GM12878 (cell line): Measurements from ENCODE around the gene GDNF.

ENCODE experiments used
- BRCA1 ChIP-seq: IDR thresholded peaks from 2 replicates; pipeline ENCODE4 v1.6.1; 2011; ENCODE audit warnings: low read depth, low read length, improper control_type of control experiment
- CHD4 ChIP-seq: fragments of 200-600 bp; sonication (generic); IDR thresholded peaks from 2 replicates; pipeline ENCODE4 v1.6.1; 2016; ENCODE audit warnings: mild to moderate bottlenecking
- ETV6 ChIP-seq, 2 experiments: fragments of 450-650 bp in 1 of 2; IDR thresholded peaks in 1 of 2; conservative IDR thresholded peaks in 1 of 2; 2 replicates each; pipeline ENCODE4 v1.6.1; 2014; ENCODE audit warnings: antibody characterized with exemption in 1 of 2, borderline replicate concordance in 1 of 2, low read depth in 1 of 2, mild to moderate bottlenecking in 1 of 2, moderate library complexity in 1 of 2
- EZH2 ChIP-seq: IDR thresholded peaks from 2 replicates; pipeline ENCODE4 v1.6.1; 2012; ENCODE audit warnings: low read depth, mild to moderate bottlenecking, control low read depth, inconsistent platforms, low read length, borderline replicate concordance; ENCODE audit not compliant: control insufficient read depth
- HDAC6 ChIP-seq: fragments of 200-600 bp; sonication (generic); IDR thresholded peaks from one replicate; pipeline ENCODE4 v1.8.0; 2017; ENCODE audit warnings: antibody characterized with exemption; ENCODE audit not compliant: unreplicated experiment
- NR2C1 ChIP-seq: fragments of 450-650 bp; IDR thresholded peaks from 2 replicates; pipeline ENCODE4 v1.6.1; 2017; ENCODE audit warnings: antibody characterized with exemption, mild to moderate bottlenecking, moderate library complexity
- RAD21 ChIP-seq: IDR thresholded peaks from 2 replicates; pipeline ENCODE4 v1.6.1; 2011; ENCODE audit warnings: mild to moderate bottlenecking, low read depth, low read length, moderate library complexity; ENCODE audit not compliant: insufficient read depth
- TAF1 ChIP-seq: IDR thresholded peaks from 2 replicates; pipeline ENCODE4 v1.6.1; 2011; ENCODE audit warnings: mild to moderate bottlenecking, low read depth, low read length, borderline replicate concordance
- TCF12 ChIP-seq: IDR thresholded peaks from 2 replicates; pipeline ENCODE4 v1.6.1; 2011; ENCODE audit warnings: low read depth, mild to moderate bottlenecking, low read length
- TF ChIP-seq, protein P1 (sequence below): IDR thresholded peaks from 2 replicates; pipeline ENCODE4 v1.6.1; 2012; ENCODE audit warnings: low read length, inconsistent platforms
- TF ChIP-seq, protein P2 (sequence below), 3 experiments: IDR thresholded peaks in 2 of 3; conservative IDR thresholded peaks in 1 of 3; 2 replicates each; pipeline ENCODE4 v1.5.1; 2011; ENCODE audit warnings: low read depth in 3 of 3, low read length in 3 of 3, mild to moderate bottlenecking in 3 of 3, control low read depth in 2 of 3, moderate library complexity in 2 of 3, inconsistent platforms in 1 of 3, mixed read lengths in 1 of 3; ENCODE audit not compliant: control insufficient read depth in 2 of 3, insufficient read depth in 1 of 3; ENCODE audit errors: extremely low read depth in 1 of 3
- TF ChIP-seq, protein P3 (sequence below): IDR thresholded peaks from 2 replicates; pipeline ENCODE4 v1.6.1; 2011; ENCODE audit warnings: borderline replicate concordance, low read depth, mild to moderate bottlenecking, moderate library complexity, mixed read lengths, low read length; ENCODE audit not compliant: insufficient read depth; ENCODE audit errors: extremely low read length
- TF ChIP-seq, protein P4 (sequence below): IDR thresholded peaks from 2 replicates; pipeline ENCODE4 v1.6.1; 2011; ENCODE audit warnings: low read depth, low read length, improper control_type of control experiment, borderline replicate concordance
- TF ChIP-seq, protein P5 (sequence below): IDR thresholded peaks from 2 replicates; pipeline ENCODE4 v1.6.1; 2012; ENCODE audit warnings: mild to moderate bottlenecking, low read depth, low read length

DNA sequence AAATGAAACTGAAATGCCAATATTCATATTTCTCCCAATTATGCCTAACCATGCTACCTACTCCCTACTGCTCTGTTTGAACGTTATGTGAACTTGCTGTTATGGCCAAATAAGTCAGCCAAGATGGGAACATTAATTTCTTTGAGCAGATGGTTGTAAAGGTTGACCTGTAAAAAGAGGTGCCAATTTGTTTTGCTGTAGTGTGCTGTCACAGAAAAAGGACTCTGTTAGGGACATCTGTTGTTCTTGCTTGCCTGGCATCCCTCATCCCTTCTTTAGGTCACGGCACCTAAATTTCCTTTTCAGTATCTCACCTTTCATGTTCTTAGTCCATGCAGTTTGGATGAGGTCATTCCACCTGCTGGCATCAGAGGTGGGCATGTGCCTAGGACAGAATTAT is 35.4 kb downstream of the GDNF start:
- TF ChIP-seq ETV6 (conservative IDR thresholded peaks at IDR 0.05 in 1 of 2, IDR thresholded peaks at IDR 0.05 in 1 of 2; ENCODE audit: borderline replicate concordance in 1 of 2, low read depth in 1 of 2) (no peak), TAF1 (no peak), HDAC6 (no peak), RAD21 (no peak), NR2C1 (no peak), TCF12 (no peak), EZH2 (no peak), BRCA1 (no peak), CHD4 (no peak)
- TF ChIP-seq, protein P1, sequence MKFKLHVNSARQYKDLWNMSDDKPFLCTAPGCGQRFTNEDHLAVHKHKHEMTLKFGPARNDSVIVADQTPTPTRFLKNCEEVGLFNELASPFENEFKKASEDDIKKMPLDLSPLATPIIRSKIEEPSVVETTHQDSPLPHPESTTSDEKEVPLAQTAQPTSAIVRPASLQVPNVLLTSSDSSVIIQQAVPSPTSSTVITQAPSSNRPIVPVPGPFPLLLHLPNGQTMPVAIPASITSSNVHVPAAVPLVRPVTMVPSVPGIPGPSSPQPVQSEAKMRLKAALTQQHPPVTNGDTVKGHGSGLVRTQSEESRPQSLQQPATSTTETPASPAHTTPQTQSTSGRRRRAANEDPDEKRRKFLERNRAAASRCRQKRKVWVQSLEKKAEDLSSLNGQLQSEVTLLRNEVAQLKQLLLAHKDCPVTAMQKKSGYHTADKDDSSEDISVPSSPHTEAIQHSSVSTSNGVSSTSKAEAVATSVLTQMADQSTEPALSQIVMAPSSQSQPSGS, result no peak
- TF ChIP-seq, protein P2, sequence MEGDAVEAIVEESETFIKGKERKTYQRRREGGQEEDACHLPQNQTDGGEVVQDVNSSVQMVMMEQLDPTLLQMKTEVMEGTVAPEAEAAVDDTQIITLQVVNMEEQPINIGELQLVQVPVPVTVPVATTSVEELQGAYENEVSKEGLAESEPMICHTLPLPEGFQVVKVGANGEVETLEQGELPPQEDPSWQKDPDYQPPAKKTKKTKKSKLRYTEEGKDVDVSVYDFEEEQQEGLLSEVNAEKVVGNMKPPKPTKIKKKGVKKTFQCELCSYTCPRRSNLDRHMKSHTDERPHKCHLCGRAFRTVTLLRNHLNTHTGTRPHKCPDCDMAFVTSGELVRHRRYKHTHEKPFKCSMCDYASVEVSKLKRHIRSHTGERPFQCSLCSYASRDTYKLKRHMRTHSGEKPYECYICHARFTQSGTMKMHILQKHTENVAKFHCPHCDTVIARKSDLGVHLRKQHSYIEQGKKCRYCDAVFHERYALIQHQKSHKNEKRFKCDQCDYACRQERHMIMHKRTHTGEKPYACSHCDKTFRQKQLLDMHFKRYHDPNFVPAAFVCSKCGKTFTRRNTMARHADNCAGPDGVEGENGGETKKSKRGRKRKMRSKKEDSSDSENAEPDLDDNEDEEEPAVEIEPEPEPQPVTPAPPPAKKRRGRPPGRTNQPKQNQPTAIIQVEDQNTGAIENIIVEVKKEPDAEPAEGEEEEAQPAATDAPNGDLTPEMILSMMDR (IDR thresholded peaks at IDR 0.05 in 2 of 3, conservative IDR thresholded peaks at IDR 0.05 in 1 of 3; ENCODE audit: control insufficient read depth in 2 of 3, extremely low read depth in 1 of 3, insufficient read depth in 1 of 3, low read depth in 3 of 3, low read length in 3 of 3), result no peak
- TF ChIP-seq, protein P3, sequence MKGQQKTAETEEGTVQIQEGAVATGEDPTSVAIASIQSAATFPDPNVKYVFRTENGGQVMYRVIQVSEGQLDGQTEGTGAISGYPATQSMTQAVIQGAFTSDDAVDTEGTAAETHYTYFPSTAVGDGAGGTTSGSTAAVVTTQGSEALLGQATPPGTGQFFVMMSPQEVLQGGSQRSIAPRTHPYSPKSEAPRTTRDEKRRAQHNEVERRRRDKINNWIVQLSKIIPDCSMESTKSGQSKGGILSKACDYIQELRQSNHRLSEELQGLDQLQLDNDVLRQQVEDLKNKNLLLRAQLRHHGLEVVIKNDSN, result no peak
- TF ChIP-seq, protein P4, sequence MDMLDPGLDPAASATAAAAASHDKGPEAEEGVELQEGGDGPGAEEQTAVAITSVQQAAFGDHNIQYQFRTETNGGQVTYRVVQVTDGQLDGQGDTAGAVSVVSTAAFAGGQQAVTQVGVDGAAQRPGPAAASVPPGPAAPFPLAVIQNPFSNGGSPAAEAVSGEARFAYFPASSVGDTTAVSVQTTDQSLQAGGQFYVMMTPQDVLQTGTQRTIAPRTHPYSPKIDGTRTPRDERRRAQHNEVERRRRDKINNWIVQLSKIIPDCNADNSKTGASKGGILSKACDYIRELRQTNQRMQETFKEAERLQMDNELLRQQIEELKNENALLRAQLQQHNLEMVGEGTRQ, result no peak
- TF ChIP-seq, protein P5, sequence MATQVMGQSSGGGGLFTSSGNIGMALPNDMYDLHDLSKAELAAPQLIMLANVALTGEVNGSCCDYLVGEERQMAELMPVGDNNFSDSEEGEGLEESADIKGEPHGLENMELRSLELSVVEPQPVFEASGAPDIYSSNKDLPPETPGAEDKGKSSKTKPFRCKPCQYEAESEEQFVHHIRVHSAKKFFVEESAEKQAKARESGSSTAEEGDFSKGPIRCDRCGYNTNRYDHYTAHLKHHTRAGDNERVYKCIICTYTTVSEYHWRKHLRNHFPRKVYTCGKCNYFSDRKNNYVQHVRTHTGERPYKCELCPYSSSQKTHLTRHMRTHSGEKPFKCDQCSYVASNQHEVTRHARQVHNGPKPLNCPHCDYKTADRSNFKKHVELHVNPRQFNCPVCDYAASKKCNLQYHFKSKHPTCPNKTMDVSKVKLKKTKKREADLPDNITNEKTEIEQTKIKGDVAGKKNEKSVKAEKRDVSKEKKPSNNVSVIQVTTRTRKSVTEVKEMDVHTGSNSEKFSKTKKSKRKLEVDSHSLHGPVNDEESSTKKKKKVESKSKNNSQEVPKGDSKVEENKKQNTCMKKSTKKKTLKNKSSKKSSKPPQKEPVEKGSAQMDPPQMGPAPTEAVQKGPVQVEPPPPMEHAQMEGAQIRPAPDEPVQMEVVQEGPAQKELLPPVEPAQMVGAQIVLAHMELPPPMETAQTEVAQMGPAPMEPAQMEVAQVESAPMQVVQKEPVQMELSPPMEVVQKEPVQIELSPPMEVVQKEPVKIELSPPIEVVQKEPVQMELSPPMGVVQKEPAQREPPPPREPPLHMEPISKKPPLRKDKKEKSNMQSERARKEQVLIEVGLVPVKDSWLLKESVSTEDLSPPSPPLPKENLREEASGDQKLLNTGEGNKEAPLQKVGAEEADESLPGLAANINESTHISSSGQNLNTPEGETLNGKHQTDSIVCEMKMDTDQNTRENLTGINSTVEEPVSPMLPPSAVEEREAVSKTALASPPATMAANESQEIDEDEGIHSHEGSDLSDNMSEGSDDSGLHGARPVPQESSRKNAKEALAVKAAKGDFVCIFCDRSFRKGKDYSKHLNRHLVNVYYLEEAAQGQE, result no peak
